ENCODE data around the gene OTOP3. TPM values are rescaled to one million over a fixed set of nuclear protein-coding genes. Genes with fewer than 3 reads are reported as not detected.
"Not testable (repeated sequence)": the region's sequence is repeated elsewhere in the genome, so short reads cannot be mapped to it uniquely, and the experiment has no call there.

Gene OTOP3
- total RNA-seq, 3 donors from 2014 or later (not counting 1 experiment from before 2014, with no cell fraction given) = not detected

DNA sequence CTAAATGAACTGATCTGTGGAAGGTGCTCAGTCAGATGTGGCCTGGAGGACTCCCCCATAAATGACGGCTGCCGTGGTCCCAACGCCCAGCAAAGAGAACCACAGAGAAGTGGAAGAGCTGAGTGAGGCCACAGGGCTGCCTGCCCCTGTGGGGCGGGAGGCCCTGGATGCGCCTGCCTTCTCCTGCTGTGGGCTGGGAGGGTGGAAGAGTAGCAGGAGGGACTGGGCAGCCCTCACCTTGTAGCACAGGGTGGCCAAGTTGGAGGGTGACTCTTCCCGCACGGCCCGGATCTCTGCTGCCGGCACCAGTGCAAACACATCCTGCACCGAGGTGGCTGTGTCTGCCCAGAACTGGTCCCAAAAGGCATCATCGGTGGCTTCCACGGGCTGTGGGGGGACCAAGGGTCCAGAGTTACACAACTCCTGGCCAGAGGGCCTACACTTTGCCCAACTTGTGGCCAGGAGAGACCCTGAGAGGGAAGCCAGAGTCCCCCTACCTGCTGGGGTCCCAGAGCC lies 28.6 kb downstream of the OTOP3 start:
- H3K36me3 Mint-ChIP-seq = no peaks in the 10 kb centered on the region
- Histone ChIP-seq H3K27me3 (ENCODE audit: control insufficient read depth, insufficient read depth, low read length) (no peaks in the 10 kb centered on the region), H3K36me3 (ENCODE audit: control insufficient read depth, insufficient read depth, low read length) (no peaks in the 10 kb centered on the region), H3K27ac (ENCODE audit: low read length) (no peak overlapping the region), H3K9me3 (ENCODE audit: control insufficient read depth, insufficient read depth, low read length) (no peaks in the 10 kb centered on the region), H3K4me3 (ENCODE audit: low read length) (no peak overlapping the region), H3K4me1 (ENCODE audit: control insufficient read depth, insufficient read depth, low read length) (peaks cover 5% of the 10 kb centered on the region)
- peaks cover 6% of the 10 kb centered on the region in 2 donors for H3K27me3 Mint-ChIP-seq (ENCODE audit: low read depth in 2 of 2)
- H3K9me3 Mint-ChIP-seq = no peaks in the 10 kb centered on the region
- H3K4me3 Mint-ChIP-seq = no peak overlapping the region
- intact Hi-C loops (cut with micrococcal nuclease) = no loop called here
- TF ChIP-seq, protein P1, sequence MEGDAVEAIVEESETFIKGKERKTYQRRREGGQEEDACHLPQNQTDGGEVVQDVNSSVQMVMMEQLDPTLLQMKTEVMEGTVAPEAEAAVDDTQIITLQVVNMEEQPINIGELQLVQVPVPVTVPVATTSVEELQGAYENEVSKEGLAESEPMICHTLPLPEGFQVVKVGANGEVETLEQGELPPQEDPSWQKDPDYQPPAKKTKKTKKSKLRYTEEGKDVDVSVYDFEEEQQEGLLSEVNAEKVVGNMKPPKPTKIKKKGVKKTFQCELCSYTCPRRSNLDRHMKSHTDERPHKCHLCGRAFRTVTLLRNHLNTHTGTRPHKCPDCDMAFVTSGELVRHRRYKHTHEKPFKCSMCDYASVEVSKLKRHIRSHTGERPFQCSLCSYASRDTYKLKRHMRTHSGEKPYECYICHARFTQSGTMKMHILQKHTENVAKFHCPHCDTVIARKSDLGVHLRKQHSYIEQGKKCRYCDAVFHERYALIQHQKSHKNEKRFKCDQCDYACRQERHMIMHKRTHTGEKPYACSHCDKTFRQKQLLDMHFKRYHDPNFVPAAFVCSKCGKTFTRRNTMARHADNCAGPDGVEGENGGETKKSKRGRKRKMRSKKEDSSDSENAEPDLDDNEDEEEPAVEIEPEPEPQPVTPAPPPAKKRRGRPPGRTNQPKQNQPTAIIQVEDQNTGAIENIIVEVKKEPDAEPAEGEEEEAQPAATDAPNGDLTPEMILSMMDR (IDR thresholded peaks at IDR 0.05) = no peak
- no peak overlapping the region for H3K27ac Mint-ChIP-seq
- ATAC-seq = no peak
- H3K4me1 Mint-ChIP-seq = peaks cover 0 to 4% of the 10 kb centered on the region in 2 donors
- WGBS (ENCODE audit: insufficient coverage) = 93% methylated on average over 12 of the region's 12 CpGs
- DNase-seq = no peak

DNA sequence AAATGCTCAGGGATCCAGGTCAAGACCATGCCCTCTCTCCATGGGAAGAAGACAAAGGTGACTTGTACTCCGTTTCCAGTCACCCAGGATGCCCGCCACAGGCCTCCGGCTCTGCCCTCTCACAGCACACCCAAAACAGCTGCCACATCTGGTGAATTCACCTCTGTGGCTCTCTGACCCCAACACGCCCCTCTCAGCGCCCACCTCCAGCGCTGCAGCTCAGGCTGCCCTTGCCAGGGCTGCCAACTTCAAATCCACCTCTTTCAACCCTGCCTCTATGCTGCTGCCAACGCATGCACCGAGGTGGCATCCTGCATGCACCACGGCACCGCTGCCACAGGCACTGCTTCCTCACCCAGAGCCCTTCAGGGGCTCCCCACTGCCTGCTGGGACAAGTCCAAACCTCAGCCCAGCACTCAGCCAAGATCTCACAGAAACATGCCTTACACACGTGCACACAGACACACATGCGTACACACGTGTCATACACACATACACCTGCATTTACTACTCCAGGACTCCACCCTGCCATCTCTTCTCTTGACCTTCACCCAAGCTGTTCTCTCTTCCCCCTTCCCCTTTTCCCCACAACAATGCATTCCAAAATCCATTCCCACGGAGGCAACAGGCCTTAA lies 29.4 kb downstream of the OTOP3 start:
- H3K36me3 Mint-ChIP-seq = no peaks in the 10 kb centered on the region
- no peaks in the 10 kb centered on the region for H3K9me3 Mint-ChIP-seq
- no peak overlapping the region for H3K4me3 Mint-ChIP-seq
- Histone ChIP-seq H3K27ac (ENCODE audit: low read length) (no peak overlapping the region), H3K27me3 (ENCODE audit: control insufficient read depth, insufficient read depth, low read length) (no peaks in the 10 kb centered on the region), H3K4me3 (ENCODE audit: low read length) (no peak overlapping the region), H3K4me1 (ENCODE audit: control insufficient read depth, insufficient read depth, low read length) (peaks cover 5% of the 10 kb centered on the region), H3K9me3 (ENCODE audit: control insufficient read depth, insufficient read depth, low read length) (no peaks in the 10 kb centered on the region), H3K36me3 (ENCODE audit: control insufficient read depth, insufficient read depth, low read length) (no peaks in the 10 kb centered on the region)
- H3K4me1 Mint-ChIP-seq = peaks cover 0 to 4% of the 10 kb centered on the region in 2 donors
- peaks cover 3 to 6% of the 10 kb centered on the region in 2 donors for H3K27me3 Mint-ChIP-seq (ENCODE audit: low read depth in 2 of 2)
- intact Hi-C loops (cut with micrococcal nuclease) = no loop called here
- 83% methylated on average over 14 of the region's 14 CpGs for WGBS (ENCODE audit: insufficient coverage)
- no peak overlapping the region for H3K27ac Mint-ChIP-seq
- ATAC-seq (no peak), DNase-seq (no peak)
- TF ChIP-seq, protein P1 (IDR thresholded peaks at IDR 0.05) = no peak

DNA sequence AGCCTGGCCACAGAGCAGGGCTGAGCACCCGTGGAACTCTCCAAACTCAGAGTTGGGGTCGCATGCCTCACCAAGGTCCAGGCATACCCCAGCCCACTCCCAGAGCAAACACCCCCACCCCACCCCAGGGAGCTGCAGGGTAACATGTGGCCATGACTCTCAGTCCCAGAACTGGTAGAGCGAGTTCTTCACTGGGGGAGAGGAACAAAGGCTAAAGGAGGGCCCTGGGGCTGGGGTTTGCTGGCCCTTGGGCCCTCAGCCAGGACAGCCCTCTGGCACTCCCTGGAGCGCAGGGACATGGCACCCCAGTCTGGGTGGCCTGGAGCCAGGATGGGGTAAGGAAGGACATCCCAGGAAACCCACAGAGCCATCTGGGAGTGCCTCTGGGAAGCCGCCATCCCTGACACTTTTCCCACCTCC lies 32.7 kb downstream of the OTOP3 start:
- TF ChIP-seq, protein P1 (IDR thresholded peaks at IDR 0.05) = no peak
- H3K9me3 ChIP-seq (ENCODE audit: control insufficient read depth, insufficient read depth, low read length) = no peaks in the 10 kb centered on the region
- no peak for ATAC-seq
- no peaks in the 10 kb centered on the region for H3K36me3 ChIP-seq (ENCODE audit: control insufficient read depth, insufficient read depth, low read length)
- 88% methylated on average over 5 of the region's 5 CpGs for WGBS (ENCODE audit: insufficient coverage)
- no peak overlapping the region for H3K27ac Mint-ChIP-seq
- peaks cover 6% of the 10 kb centered on the region in 2 donors for H3K4me1 Mint-ChIP-seq
- H3K9me3 Mint-ChIP-seq = no peaks in the 10 kb centered on the region
- H3K36me3 Mint-ChIP-seq = no peaks in the 10 kb centered on the region
- no peak overlapping the region for H3K27ac ChIP-seq (ENCODE audit: low read length)
- H3K4me3 Mint-ChIP-seq = no peak overlapping the region
- H3K4me1 ChIP-seq (ENCODE audit: control insufficient read depth, insufficient read depth, low read length) = peaks cover 17% of the 10 kb centered on the region
- H3K4me3 ChIP-seq (ENCODE audit: low read length) = no peak overlapping the region
- H3K27me3 Mint-ChIP-seq (ENCODE audit: low read depth in 2 of 2) = peaks cover 12 to 16% of the 10 kb centered on the region in 2 donors
- DNase-seq = no peak
- H3K27me3 ChIP-seq (ENCODE audit: control insufficient read depth, insufficient read depth, low read length) = peaks cover 23% of the 10 kb centered on the region
- intact Hi-C loops (cut with micrococcal nuclease) = no loop called here

DNA sequence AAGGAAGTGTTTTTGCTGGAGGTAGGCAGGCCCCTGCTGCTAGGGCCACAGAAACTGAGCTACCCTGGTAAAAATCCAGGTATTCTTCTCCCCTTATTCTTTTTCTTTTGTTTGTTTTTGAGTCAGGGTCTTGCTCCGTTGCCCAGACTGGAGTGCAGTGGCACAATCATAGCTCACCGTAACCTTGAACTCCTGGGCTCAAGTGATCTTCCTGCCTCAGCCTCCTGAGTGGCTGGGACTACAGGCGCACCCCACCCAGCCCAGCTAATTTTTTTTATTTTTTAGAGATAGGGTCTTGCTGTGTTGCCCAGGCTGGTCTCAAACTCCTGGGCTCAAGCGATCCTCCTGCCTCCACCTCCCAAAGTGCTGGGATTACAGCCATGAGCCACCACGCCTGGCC lies 33.8 kb downstream of the OTOP3 start:
- DNase-seq; H3K27ac ChIP-seq (ENCODE audit: low read length); ATAC-seq; H3K27ac Mint-ChIP-seq; H3K9me3 ChIP-seq (ENCODE audit: control insufficient read depth, insufficient read depth, low read length); H3K36me3 Mint-ChIP-seq; intact Hi-C loops (cut with micrococcal nuclease); H3K4me1 Mint-ChIP-seq; H3K4me3 Mint-ChIP-seq; H3K36me3 ChIP-seq (ENCODE audit: control insufficient read depth, insufficient read depth, low read length); H3K9me3 Mint-ChIP-seq; H3K4me3 ChIP-seq (ENCODE audit: low read length): not testable (repeated sequence)
- H3K27me3 Mint-ChIP-seq (ENCODE audit: low read depth in 2 of 2) = peaks cover 12 to 17% of the 10 kb centered on the region in 2 donors
- Histone ChIP-seq H3K27me3 (ENCODE audit: control insufficient read depth, insufficient read depth, low read length) (peaks cover 23% of the 10 kb centered on the region), H3K4me1 (ENCODE audit: control insufficient read depth, insufficient read depth, low read length) (peaks cover 17% of the 10 kb centered on the region)
- 95% methylated on average over 5 of the region's 5 CpGs for WGBS (ENCODE audit: insufficient coverage)
